Testis (tissue), 3 donors: ENCODE measurements around the gene PLA2R1. TPM values are rescaled to one million over a fixed set of nuclear protein-coding genes. Genes with fewer than 3 reads are reported as not detected.

ENCODE experiments used
- DNase-seq: peaks from one replicate; pipeline ENCODE4 v3.0.0-alpha.2; 2019
- H3K27ac ChIP-seq, 2 donors: fragments of 200-600 bp; sonication (generic); one replicate each; pipeline ENCODE4 v1.5.1; 2019
- H3K27me3 ChIP-seq: fragments of 200-600 bp; sonication (generic); one replicate; pipeline ENCODE4 v1.5.1; 2019
- H3K36me3 ChIP-seq: fragments of 200-600 bp; sonication (generic); one replicate; pipeline ENCODE4 v1.5.1; 2017; ENCODE audit warnings: low read depth; ENCODE audit errors: missing control alignments
- H3K4me1 ChIP-seq: fragments of 200-600 bp; sonication (generic); one replicate; pipeline ENCODE4 v1.5.1; 2019
- H3K4me3 ChIP-seq, 2 donors: fragments of 200-600 bp; sonication (generic); one replicate each; pipeline ENCODE4 v1.5.1; 2017 to 2019
- H3K9me3 ChIP-seq: fragments of 200-600 bp; sonication (generic); one replicate; pipeline ENCODE4 v1.5.1; 2017
- CTCF ChIP-seq, 3 experiments: fragments of 450-650 bp in 2 of 3; fragments of 200-600 bp in 1 of 3; sonication (generic) in 1 of 3; IDR thresholded peaks; one replicate each; pipeline ENCODE4 v1.5.1; 2016 to 2019; ENCODE audit warnings: antibody characterized with exemption in 3 of 3, mild to moderate bottlenecking in 2 of 3, moderate library complexity in 1 of 3
- POLR2A ChIP-seq: fragments of 450-650 bp; IDR thresholded peaks from one replicate; pipeline ENCODE4 v1.6.1; 2017; ENCODE audit warnings: antibody characterized with exemption, mild to moderate bottlenecking, moderate library complexity
- WGBS, 2 donors: methylation state at CpG; one replicate each; pipeline ENCODE4 v1.1.5; 2018; 5-methylcytosine and 5-hydroxymethylcytosine counted together
- intact Hi-C: fragments of 100-400 bp; cut with DNase I; formaldehyde crosslinking; loops from one replicate; pipeline ENCODE4 v1.15.1; 2023; ENCODE audit warnings: low total_unique reads
- polyA plus RNA-seq: library from polyadenylated mRNA; stranded (reverse); fragments of 350-450 nt; fragmentation: Illumina TruSeq; extraction: RNeasy Lipid Tissue Mini Kit (QIAGEN cat#74804); gene quantifications from one replicate; pipeline ENCODE4 v1.2.3, GENCODE V29; 2014; ENCODE audit warnings: low read depth, low replicate concordance; ENCODE audit not compliant: insufficient read depth
- total RNA-seq, 2 donors: library from RNA; depleted of rRNA; stranded (reverse); fragments of >200 nt; gene quantifications; one replicate each; pipeline ENCODE4 v1.2.3, GENCODE V29; 2016

Gene PLA2R1
- total and polyA plus RNA-seq, 3 donors from 2014 or later = 3.4 to 5.3 (median 5.0) TPM

- H3K27me3 ChIP-seq = no peaks in the 10 kb centered on the region
These were observed 162.1 kb downstream of the PLA2R1 start for GRCh38 chr2:159900343-159900742.

GRCh38 chr2:159898441-159898840 is 164.0 kb downstream of the PLA2R1 start:
- Histone ChIP-seq H3K27ac (no peak overlapping the region), H3K27me3 (no peaks in the 10 kb centered on the region), H3K4me3 (no peak overlapping the region), H3K36me3 (no peaks in the 10 kb centered on the region), H3K9me3 (no peaks in the 10 kb centered on the region), H3K4me1 (no peaks in the 10 kb centered on the region)
- intact Hi-C loops = no loop called here
- no peak for DNase-seq
- 91 to 98% methylated on average over 6 of the region's 6 CpGs for WGBS, 2 donors
- TF ChIP-seq CTCF (IDR thresholded peaks at IDR 0.05) = no peak
- no peak for TF ChIP-seq POLR2A

More at GRCh38 chr2:159900343-159900742, 162.1 kb downstream of the PLA2R1 start:
- no peaks in the 10 kb centered on the region for H3K4me1 ChIP-seq
- 96% methylated on average over 1 of the region's 1 CpG for WGBS, 2 donors
- intact Hi-C loops = no loop called here
- TF ChIP-seq CTCF (IDR thresholded peaks at IDR 0.05) (no peak), POLR2A (no peak)
- no peak overlapping the region for H3K27ac ChIP-seq
- no peak overlapping the region for H3K4me3 ChIP-seq
- H3K36me3 ChIP-seq = no peaks in the 10 kb centered on the region
- DNase-seq = no peak
- H3K9me3 ChIP-seq = no peaks in the 10 kb centered on the region

GRCh38 chr2:159897720-159898119 is 164.7 kb downstream of the PLA2R1 start:
- intact Hi-C loops = no loop called here
- no peaks in the 10 kb centered on the region for H3K4me1 ChIP-seq
- no peak for DNase-seq
- no peak overlapping the region for H3K4me3 ChIP-seq
- WGBS, 2 donors = 90 to 95% methylated on average over 5 of the region's 5 CpGs
- H3K36me3 ChIP-seq = no peaks in the 10 kb centered on the region
- TF ChIP-seq POLR2A (no peak), CTCF (IDR thresholded peaks at IDR 0.05) (no peak)
- H3K27ac ChIP-seq = no peak overlapping the region
- no peaks in the 10 kb centered on the region for H3K9me3 ChIP-seq
- no peaks in the 10 kb centered on the region for H3K27me3 ChIP-seq

GRCh38 chr2:159897081-159897480 is 165.3 kb downstream of the PLA2R1 start:
- DNase-seq = no peak
- no peaks in the 10 kb centered on the region for H3K4me1 ChIP-seq
- 78 to 86% methylated on average over 1 of the region's 1 CpG for WGBS, 2 donors
- no peak for TF ChIP-seq CTCF (IDR thresholded peaks at IDR 0.05)
- TF ChIP-seq POLR2A = no peak
- no peak overlapping the region for H3K27ac ChIP-seq
- no peak overlapping the region for H3K4me3 ChIP-seq
- H3K27me3 ChIP-seq = no peaks in the 10 kb centered on the region
- H3K9me3 ChIP-seq = no peaks in the 10 kb centered on the region
- no peaks in the 10 kb centered on the region for H3K36me3 ChIP-seq
- intact Hi-C loops = no loop called here

- H3K27me3 ChIP-seq = no peaks in the 10 kb centered on the region
- DNase-seq = no peak
- no peaks in the 10 kb centered on the region for H3K4me1 ChIP-seq
- H3K4me3 ChIP-seq = no peak overlapping the region
- H3K9me3 ChIP-seq = no peaks in the 10 kb centered on the region
- H3K36me3 ChIP-seq = no peaks in the 10 kb centered on the region
- intact Hi-C loops = no loop called here
- TF ChIP-seq POLR2A (no peak), CTCF (IDR thresholded peaks at IDR 0.05) (no peak)
- no peak overlapping the region for H3K27ac ChIP-seq
- WGBS, 2 donors = 62 to 70% methylated on average over 4 of the region's 4 CpGs
These were observed 167.0 kb downstream of the PLA2R1 start for GRCh38 chr2:159895258-159896065.
